Amniotic stem cell (primary cell): ENCODE results near the gene IGF1.
"Not testable (repeated sequence)": the region's sequence is repeated elsewhere in the genome, so short reads cannot be mapped to it uniquely, and the experiment has no call there.

Experiments
- DNase-seq: peaks from one replicate; lab custom pipeline; 2025; lab: John Stamatoyannopoulos, UW

The IGF1 gene

DNA sequence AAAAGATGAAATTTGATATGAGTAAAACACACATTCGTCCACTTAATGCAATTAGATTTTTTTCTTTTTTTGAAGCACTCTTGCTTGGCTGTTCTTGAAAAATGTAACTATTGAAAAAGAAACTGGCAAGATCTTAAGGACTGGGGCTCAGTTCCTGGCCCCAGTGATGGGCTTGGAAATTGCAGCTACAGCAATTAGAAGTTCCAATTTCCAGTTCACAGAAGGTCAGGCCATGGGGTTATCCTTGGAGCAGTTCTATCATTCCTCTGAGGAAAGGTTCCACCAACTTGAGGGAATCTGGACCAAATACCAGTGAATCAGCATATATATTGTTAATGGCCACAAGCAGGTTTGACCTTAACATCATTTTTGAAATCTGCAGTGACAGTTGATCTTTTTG lies 18.9 kb downstream of the IGF1 start:
- DNase-seq = no peak

DNA sequence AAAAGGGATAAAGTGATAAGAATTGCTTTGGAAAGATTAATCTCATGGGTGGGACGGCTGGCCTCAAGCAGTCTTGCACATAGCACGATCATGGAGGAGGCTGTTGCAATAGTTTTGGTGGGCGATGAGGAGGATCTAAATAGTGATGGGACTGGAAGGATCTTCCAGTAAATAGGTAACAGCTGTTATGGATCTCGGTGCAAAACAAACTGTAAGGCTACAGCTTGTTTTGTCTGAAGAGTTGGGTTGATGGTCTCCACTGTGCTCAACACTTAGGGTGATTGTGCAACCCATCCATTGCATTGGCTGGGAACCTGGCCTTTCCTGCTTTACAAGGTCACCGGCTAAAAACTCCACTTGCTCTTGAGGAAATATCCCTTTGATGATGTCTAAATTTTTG lies 21.0 kb downstream of the IGF1 start:
- DNase-seq = no peak

DNA sequence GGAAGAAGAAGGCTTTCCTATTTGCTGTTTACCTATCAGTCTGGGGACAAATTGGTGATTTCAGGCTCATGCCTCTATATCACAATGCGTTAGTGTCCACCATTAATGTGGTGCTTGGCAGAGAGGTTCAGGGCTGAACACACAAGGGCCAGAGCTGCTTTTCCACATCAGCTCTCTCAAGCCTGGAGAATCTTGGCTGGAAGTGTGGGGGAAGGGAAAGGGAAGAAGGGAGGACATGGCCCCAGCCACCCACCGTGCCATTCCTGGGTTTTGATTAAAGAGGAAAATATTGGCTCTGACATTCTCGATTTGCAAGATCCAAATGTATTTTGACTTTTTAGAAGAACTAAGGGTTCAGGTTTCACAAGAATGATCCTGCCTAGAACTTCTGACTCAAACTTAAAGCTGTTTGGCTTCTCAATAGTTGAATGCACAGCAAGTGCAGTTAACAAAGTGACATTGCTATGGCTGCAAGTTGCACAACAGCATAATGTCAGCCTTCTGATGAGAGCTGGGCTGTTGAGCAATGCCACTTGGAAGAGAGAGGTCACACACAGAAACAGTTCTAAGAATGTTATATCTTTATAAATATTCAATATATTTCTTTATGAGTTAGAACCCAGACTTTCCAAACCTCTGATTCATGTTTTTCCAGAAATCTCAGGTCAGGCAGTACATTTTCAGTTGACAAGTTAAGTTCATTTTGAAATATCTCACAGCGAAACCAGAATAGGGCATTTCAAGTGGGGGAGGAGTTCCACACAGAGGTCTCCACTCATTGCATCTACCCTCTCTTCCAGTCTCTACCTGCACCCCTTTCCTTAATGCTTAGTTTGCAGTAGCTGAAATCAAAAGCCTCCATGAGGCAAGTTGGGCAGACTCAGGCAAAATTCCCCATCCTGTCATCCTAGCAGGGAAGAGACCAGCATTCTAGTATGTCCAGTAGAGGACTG lies 25.3 kb downstream of the IGF1 start:
- DNase-seq = no peak

GRCh38 chr12:102454330-102454729 lies 26.0 kb downstream of the IGF1 start:
- DNase-seq = no peak

- no peak for DNase-seq
Measured at GRCh38 chr12:102452605-102453004, 27.8 kb downstream of the IGF1 start.

DNA sequence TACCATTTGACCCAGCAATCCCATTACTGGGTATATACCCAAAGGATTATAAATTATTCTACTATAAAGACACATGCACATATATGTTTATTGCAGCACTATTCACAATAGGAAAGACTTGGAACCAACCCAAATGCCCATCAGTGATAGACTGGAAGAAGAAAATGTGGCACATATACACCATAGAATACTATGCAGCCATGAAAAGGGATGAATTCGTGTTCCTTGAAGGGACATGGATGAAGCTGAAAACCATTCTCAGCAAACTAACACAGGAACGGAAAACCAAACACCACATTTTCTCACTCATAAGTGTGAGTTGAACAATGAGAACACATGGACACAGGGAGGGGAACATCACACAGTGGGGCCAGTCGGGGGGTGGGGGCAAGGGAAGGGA lies 31.3 kb downstream of the IGF1 start:
- DNase-seq = not testable (repeated sequence)

GRCh38 chr12:102447426-102447825 lies 32.9 kb downstream of the IGF1 start:
- not testable (repeated sequence) for DNase-seq

DNA sequence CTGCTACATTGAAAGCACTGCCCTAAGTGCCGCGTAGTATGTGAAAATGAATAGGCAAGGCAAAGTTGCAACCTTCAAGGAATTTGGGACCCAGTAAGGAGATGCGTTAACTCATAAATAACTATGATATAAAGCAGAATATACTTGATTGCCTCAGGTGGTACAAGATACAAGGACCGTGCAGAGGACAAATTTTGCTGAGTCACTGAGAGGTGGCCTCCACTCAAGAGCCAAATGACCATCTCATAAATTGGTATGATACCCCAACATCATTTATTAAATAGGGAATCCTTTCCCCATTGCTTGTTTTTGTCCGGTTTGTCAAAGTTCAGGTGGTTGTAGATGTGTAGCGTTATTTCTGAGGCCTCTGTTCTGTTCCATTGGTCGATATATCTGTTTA lies 35.7 kb downstream of the IGF1 start:
- no peak for DNase-seq

DNA sequence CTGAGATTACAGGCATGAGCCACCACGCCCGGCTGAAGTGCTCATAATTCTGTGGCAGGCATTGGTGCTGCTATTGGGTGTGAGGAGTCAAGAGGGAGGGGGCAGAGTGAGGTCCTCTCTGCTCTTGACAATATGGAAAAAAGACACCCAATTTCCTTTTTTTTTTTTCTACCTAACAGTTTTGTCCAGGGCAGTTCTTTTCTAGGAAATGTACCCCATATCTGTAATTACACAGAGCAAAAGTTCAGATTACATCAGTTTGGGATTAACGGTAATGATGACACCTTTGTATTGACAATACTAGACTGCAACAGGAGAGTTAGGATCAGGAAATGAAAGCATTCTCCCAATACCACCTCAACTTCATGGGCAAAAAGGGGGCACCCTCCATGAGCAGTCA lies 36.3 kb downstream of the IGF1 start:
- DNase-seq = no peak

DNA sequence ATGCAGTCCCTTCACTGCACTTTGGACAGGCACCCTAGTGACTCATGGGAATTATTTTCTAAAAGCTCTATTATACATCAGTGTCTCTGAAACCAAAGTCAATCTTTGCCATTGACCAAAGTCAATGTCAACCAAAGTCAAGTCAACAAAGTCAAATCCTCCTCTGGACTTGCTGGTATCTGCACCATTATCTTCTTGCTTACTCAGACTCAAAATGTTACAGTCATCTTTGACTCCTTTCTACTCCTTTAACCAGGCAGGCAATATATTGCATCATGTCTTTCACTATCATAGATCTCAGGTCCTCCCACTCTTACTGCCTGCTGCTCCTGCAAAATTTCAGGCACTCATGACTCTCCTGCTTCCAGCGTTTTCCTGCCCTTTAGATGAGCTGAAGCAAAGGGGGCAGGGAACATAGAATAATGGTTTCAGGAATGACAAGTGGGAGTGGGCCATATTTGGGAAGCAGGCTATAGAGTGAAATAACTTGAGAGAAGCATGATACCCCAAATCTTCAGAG lies 39.2 kb downstream of the IGF1 start:
- DNase-seq = no peak

- no peak for DNase-seq
Measured at GRCh38 chr12:102439426-102440405, 40.6 kb downstream of the IGF1 start.

DNA sequence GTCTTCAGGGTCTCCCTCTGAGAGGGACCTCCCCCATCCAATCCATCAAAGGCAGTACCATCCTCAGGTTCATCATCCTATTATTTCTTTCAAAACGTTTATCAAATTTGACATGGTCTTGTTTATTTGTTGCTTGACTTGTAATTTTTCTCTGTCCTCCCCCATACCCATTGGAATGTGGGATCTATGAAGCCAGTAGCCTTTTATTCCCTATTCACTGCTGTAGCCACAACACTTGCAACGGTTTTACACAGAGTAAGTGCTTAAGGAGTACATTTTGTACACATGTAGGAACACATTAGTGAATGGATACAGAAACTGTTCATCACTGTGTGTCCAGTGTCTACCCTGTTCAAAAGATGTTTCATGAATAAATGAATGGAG lies 41.5 kb downstream of the IGF1 start:
- DNase-seq = no peak

GRCh38 chr12:102438047-102438826 lies 42.1 kb downstream of the IGF1 start:
- no peak for DNase-seq

DNA sequence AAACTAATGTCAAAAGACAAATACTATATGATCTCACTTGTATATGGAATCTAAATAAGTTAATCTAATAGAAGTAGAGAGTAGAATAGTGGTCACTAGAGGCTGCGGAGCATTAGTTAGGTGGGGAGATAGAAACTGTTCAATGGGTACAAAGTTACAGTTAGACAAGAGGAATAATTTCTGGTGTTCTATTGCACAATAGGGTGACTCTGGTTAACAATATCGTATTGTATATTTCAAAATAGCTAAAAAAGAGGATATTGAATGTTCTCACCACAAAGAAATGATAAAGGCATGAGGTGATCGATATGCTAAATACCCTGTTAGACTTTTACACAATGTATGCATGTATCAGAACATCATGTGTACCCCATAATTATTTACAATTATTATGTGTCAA lies 42.9 kb downstream of the IGF1 start:
- DNase-seq = no peak

DNA sequence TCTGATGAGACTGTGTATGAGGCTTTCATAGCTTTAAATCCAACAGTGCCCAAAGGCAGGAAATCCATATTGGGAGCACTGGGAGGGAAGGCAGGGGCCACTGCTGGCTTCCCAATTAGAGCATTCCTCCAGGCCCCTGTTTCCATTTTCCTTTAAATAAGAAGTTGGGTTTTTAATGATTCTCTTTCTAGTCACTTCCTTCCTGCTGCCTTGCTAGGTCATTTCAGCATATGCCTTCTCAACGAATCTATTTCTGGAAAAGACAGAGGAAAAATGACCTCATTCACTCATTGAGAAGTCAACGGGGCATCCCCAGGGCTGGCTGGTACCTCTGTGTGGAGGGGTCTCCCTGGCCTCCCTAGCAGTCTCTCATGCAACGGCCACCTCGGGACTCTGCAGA lies 43.5 kb downstream of the IGF1 start:
- DNase-seq = no peak

- no peak for DNase-seq
Measured at GRCh38 chr12:102435827-102436436, 44.4 kb downstream of the IGF1 start.

GRCh38 chr12:102433304-102433703 lies 47.1 kb downstream of the IGF1 start:
- DNase-seq = no peak

- DNase-seq = no peak
Measured at GRCh38 chr12:102430661-102431060, 49.7 kb downstream of the IGF1 start.

DNA sequence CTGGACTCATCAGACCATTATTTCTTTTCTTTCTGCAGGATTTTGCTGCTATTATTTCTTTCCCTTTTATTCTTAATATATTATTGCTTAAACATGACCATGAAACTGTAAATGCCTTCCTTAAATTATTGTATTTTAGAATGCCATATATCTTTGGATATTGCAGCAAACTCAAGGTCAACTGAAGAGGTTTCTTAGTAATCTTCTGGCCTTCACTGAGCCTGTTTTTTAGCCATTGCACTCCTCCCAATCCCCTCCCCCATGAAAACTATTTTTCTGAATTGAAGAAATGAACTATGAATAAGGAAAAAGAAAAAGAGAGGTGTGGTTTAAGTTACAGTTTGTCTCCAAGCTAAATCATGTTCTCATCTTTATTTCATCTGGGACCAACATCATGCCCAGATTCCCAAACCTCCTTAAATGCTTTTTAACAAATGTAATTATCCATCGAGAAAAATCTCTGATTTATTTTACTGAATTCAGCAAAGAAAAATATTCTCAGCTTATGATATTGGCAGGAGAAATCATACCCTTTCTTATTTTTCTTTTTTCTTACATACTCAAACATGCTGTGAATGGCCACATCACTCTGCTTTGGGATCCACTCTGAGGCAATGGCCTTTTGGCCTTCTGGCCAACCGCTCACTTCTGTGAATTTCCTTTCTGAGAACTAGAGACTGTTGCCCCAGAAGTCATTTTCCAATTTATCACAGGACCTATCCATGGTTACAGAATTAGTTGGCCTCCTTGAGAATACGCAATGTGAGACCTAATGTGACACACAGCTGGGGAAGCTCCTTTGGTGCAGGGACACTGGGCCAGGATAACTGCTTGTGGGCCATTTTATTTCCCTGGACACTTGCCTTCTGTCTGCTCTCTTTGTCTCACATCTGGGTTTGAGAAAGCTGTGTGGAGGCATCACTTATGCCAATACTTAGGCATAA lies 50.9 kb downstream of the IGF1 start:
- DNase-seq = no peak

DNA sequence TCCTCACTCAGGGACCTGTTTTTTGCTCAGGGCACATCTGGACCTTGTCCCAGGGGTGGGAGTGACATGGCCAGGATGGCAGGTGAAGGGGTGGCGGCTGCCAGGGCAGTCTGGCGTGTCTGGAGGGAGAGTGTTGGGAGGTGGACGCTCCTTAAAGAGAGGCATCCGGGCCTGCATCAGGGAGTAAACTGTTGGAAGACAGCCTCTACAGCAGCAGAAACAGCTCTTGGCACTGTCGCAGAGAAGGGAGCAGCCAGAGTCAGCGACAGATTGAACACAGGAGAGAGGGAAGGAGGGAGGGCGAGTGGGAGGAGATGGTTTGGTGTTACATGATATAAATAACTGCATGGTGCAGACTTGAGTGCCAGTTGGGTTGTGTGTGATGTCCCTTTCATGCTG lies 52.8 kb downstream of the IGF1 start:
- no peak for DNase-seq
